Astrocyte (in vitro differentiated cells and primary cell): ENCODE data around the gene RXRB.

ENCODE experiments used
- CTCF ChIP-seq: IDR thresholded peaks from 2 replicates; pipeline ENCODE4 v1.5.1; 2011; ENCODE audit warnings: low read depth, mild to moderate bottlenecking, inconsistent platforms, low read length, moderate library complexity; ENCODE audit not compliant: insufficient read depth
- EZH2 ChIP-seq: IDR thresholded peaks from 2 replicates; pipeline ENCODE4 v1.6.1; 2012; ENCODE audit warnings: mild to moderate bottlenecking, low read length, inconsistent platforms; ENCODE audit not compliant: insufficient read depth

GRCh38 chr6:33166811-33167210 is 33.7 kb downstream of the RXRB start:
- TF ChIP-seq CTCF, result no peak
- no peak for TF ChIP-seq EZH2
